WTC11 (cell line): ENCODE results near the gene CPNE6. TPM values are rescaled to one million over a fixed set of nuclear protein-coding genes. Genes with fewer than 3 reads are reported as not detected.

ENCODE experiments used
- ATAC-seq: fragments of 200-7000 bp; cut with Tn5 transposase; 2 replicates; pipeline ENCODE4 v1.10.0; 2021; ENCODE audit warnings: mild to moderate bottlenecking, moderate library complexity
- CTCF ChIA-PET: fragments of 300-600 bp; sonication (Branson Sonifier 250); formaldehyde crosslinking; loops from one replicate; lab custom pipeline; 2021; ENCODE audit warnings: antibody characterized with exemption; lab: Charles Lee
- POLR2A ChIA-PET: fragments of 350-600 bp; sonication (Branson Sonifier 250); formaldehyde crosslinking; loops from one replicate; lab custom pipeline; 2021; ENCODE audit warnings: antibody characterized with exemption; lab: Charles Lee
- DNase-seq: peaks from one replicate; pipeline ENCODE4 v3.0.0; 2021; ENCODE audit warnings: low spot score
- H3K27ac Mint-ChIP-seq: 2 replicates; pipeline ENCODE4 v1.8.0; 2021; ENCODE audit warnings: mixed read lengths
- H3K27me3 Mint-ChIP-seq: 2 replicates; pipeline ENCODE4 v1.8.0; 2021; ENCODE audit warnings: low read depth, mild to moderate bottlenecking, moderate library complexity, mixed read lengths
- H3K36me3 Mint-ChIP-seq: 2 replicates; pipeline ENCODE4 v1.8.0; 2021; ENCODE audit warnings: mixed read lengths
- H3K4me1 Mint-ChIP-seq: 2 replicates; pipeline ENCODE4 v1.8.0; 2022; ENCODE audit warnings: mixed read lengths
- H3K4me3 Mint-ChIP-seq: 2 replicates; pipeline ENCODE4 v1.8.0; 2021; ENCODE audit warnings: mild to moderate bottlenecking, moderate library complexity, mixed read lengths
- H3K9me3 Mint-ChIP-seq: 2 replicates; pipeline ENCODE4 v1.8.0; 2021; ENCODE audit warnings: mixed read lengths
- AR ChIP-seq: fragments of 250-450 bp; sonication (Bioruptor Pico); IDR thresholded peaks from 2 replicates; pipeline ENCODE4 v1.9.0; 2021; ENCODE audit warnings: mild to moderate bottlenecking
- CREM ChIP-seq: sonication (generic); formaldehyde crosslinking; IDR thresholded peaks from 2 replicates; pipeline ENCODE4 v1.8.1; 2022; ENCODE audit warnings: mild to moderate bottlenecking, missing genetic modification reagents, moderate library complexity
- E2F4 ChIP-seq: sonication (generic); formaldehyde crosslinking; IDR thresholded peaks from 2 replicates; pipeline ENCODE4 v1.8.1; 2022; ENCODE audit warnings: low read depth, mild to moderate bottlenecking, moderate library complexity, missing genetic modification reagents, borderline replicate concordance
- GABPB1 ChIP-seq: sonication (generic); formaldehyde crosslinking; IDR thresholded peaks from 2 replicates; pipeline ENCODE4 v1.8.1; 2023; ENCODE audit warnings: mild to moderate bottlenecking, missing genetic modification reagents
- HMGA2 ChIP-seq: fragments of 250-450 bp; sonication (Bioruptor Pico); IDR thresholded peaks from 2 replicates; pipeline ENCODE4 v1.4.0; 2021; ENCODE audit warnings: mild to moderate bottlenecking, moderate library complexity
- NFE2L1 ChIP-seq: sonication (generic); formaldehyde crosslinking; IDR thresholded peaks from 2 replicates; pipeline ENCODE4 v1.8.1; 2023; ENCODE audit warnings: missing genetic modification reagents
- OVOL2 ChIP-seq: fragments of 250-450 bp; sonication (Bioruptor Pico); IDR thresholded peaks from 2 replicates; pipeline ENCODE4 v1.9.0; 2021; ENCODE audit warnings: mild to moderate bottlenecking, borderline replicate concordance
- RORB ChIP-seq: fragments of 250-450 bp; sonication (Bioruptor Pico); IDR thresholded peaks from 2 replicates; pipeline ENCODE4 v1.9.0; 2021; ENCODE audit warnings: mild to moderate bottlenecking
- SP1 ChIP-seq: sonication (generic); formaldehyde crosslinking; conservative IDR thresholded peaks from 2 replicates; pipeline ENCODE4 v1.8.1; 2022; ENCODE audit warnings: missing genetic modification reagents
- TCF7 ChIP-seq: sonication (generic); formaldehyde crosslinking; IDR thresholded peaks from 2 replicates; pipeline ENCODE4 v1.8.0; 2022; ENCODE audit warnings: mild to moderate bottlenecking, low read depth, missing genetic modification reagents, moderate library complexity
- USF1 ChIP-seq: sonication (generic); formaldehyde crosslinking; IDR thresholded peaks from 2 replicates; pipeline ENCODE4 v1.8.0; 2022; ENCODE audit warnings: mild to moderate bottlenecking, missing genetic modification reagents
- ZNF232 ChIP-seq: sonication (generic); formaldehyde crosslinking; IDR thresholded peaks from 2 replicates; pipeline ENCODE4 v1.8.0; 2022; ENCODE audit warnings: mild to moderate bottlenecking, missing genetic modification reagents
- total RNA-seq: library from RNA; stranded (reverse); gene quantifications from 3 replicates; pipeline ENCODE4 v1.2.3, GENCODE V29; 2021
- TF ChIP-seq, protein P1 (sequence below): sonication (generic); formaldehyde crosslinking; IDR thresholded peaks from 2 replicates; pipeline ENCODE4 v1.8.1; 2023; ENCODE audit warnings: mild to moderate bottlenecking, missing genetic modification reagents, moderate library complexity
- TF ChIP-seq, protein P2 (sequence below): fragments of 250-450 bp; sonication (Bioruptor Pico); IDR thresholded peaks from 2 replicates; pipeline ENCODE4 v1.9.0; 2021; ENCODE audit warnings: moderate library complexity, mild to moderate bottlenecking, inconsistent platforms, borderline replicate concordance
- TF ChIP-seq, protein P3 (sequence below): sonication (generic); formaldehyde crosslinking; IDR thresholded peaks from 2 replicates; pipeline ENCODE4 v1.8.1; 2023; ENCODE audit warnings: mild to moderate bottlenecking, moderate library complexity, missing genetic modification reagents
- TF ChIP-seq, protein P4 (sequence below): fragments of 250-450 bp; sonication (Bioruptor Pico); IDR thresholded peaks from 2 replicates; pipeline ENCODE4 v2.1.2; 2022; ENCODE audit warnings: mild to moderate bottlenecking, moderate library complexity
- TF ChIP-seq, protein P5 (sequence below): sonication (generic); formaldehyde crosslinking; IDR thresholded peaks from 2 replicates; pipeline ENCODE4 v1.8.0; 2023; ENCODE audit warnings: missing genetic modification reagents, mild to moderate bottlenecking, borderline replicate concordance
- TF ChIP-seq, protein P6 (sequence below): sonication (generic); formaldehyde crosslinking; IDR thresholded peaks from 2 replicates; pipeline ENCODE4 v1.8.0; 2022; ENCODE audit warnings: mild to moderate bottlenecking, missing genetic modification reagents

Gene CPNE6
- total RNA-seq, 1 experiment from 2014 or later: not detected

- Mint-ChIP-seq H3K9me3 (no peaks in the 10 kb centered on the region), H3K4me1 (peaks cover 17% of the 10 kb centered on the region), H3K36me3 (peaks cover 55% of the 10 kb centered on the region), H3K27ac (no peak overlapping the region), H3K4me3 (no peak overlapping the region), H3K27me3 (peaks cover 4% of the 10 kb centered on the region; the same call in 1 of the 2 replicates)
- TF ChIP-seq, protein P1, sequence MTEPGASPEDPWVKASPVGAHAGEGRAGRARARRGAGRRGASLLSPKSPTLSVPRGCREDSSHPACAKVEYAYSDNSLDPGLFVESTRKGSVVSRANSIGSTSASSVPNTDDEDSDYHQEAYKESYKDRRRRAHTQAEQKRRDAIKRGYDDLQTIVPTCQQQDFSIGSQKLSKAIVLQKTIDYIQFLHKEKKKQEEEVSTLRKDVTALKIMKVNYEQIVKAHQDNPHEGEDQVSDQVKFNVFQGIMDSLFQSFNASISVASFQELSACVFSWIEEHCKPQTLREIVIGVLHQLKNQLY (CRISPR knock-in tag): no peak
- TF ChIP-seq, protein P2, sequence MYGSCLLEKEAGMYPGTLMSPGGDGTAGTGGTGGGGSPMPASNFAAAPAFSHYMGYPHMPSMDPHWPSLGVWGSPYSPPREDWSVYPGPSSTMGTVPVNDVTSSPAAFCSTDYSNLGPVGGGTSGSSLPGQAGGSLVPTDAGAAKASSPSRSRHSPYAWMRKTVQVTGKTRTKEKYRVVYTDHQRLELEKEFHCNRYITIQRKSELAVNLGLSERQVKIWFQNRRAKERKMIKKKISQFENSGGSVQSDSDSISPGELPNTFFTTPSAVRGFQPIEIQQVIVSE (CRISPR knock-in tag): no peak
- TF ChIP-seq, protein P3, sequence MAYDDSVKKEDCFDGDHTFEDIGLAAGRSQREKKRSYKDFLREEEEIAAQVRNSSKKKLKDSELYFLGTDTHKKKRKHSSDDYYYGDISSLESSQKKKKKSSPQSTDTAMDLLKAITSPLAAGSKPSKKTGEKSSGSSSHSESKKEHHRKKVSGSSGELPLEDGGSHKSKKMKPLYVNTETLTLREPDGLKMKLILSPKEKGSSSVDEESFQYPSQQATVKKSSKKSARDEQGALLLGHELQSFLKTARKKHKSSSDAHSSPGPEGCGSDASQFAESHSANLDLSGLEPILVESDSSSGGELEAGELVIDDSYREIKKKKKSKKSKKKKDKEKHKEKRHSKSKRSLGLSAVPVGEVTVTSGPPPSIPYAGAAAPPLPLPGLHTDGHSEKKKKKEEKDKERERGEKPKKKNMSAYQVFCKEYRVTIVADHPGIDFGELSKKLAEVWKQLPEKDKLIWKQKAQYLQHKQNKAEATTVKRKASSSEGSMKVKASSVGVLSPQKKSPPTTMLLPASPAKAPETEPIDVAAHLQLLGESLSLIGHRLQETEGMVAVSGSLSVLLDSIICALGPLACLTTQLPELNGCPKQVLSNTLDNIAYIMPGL (CRISPR knock-in tag): no peak
- TF ChIP-seq USF1 (CRISPR knock-in tag) (no peak), OVOL2 (CRISPR knock-in tag) (no peak), CREM (CRISPR knock-in tag) (no peak), TCF7 (CRISPR knock-in tag) (no peak)
- no peak for DNase-seq
- POLR2A ChIA-PET: interaction anchor here (1.0 kb wide), 1 partner anchor 22 kb away, joined by 3 read pairs; the partner anchor contains the start of gene EMC9
- CTCF ChIA-PET: interaction anchor here (2.0 kb wide), 1 partner anchor 11 kb away, joined by 7 read pairs; no protein-coding TSS in a partner anchor
- ATAC-seq: no peak
Measured at GRCh38 chr14:24119691-24120090, 48.3 kb downstream of the CPNE6 start.

DNA sequence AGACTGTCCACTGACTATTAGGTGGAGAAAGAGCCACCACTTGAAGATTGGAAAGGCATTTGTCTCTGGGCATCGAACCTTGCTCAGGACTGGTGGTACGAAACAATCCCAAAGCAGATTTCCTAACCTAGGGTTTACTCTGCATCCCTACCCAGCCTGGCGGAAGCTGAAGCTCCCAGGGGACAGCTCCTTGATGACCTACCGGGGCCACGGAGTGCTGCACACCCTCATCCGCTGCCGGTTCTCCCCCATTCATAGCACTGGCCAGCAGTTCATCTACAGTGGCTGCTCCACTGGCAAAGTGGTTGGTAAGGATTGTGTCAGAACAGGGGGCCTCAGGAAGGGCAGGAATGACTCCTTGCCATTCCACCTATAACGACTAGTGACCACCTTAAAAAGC, 49.8 kb downstream of the CPNE6 start:
- no peak overlapping the region for H3K4me3 Mint-ChIP-seq
- H3K9me3 Mint-ChIP-seq: no peaks in the 10 kb centered on the region
- TF ChIP-seq ZNF232: no peak
- TF ChIP-seq, protein P4, sequence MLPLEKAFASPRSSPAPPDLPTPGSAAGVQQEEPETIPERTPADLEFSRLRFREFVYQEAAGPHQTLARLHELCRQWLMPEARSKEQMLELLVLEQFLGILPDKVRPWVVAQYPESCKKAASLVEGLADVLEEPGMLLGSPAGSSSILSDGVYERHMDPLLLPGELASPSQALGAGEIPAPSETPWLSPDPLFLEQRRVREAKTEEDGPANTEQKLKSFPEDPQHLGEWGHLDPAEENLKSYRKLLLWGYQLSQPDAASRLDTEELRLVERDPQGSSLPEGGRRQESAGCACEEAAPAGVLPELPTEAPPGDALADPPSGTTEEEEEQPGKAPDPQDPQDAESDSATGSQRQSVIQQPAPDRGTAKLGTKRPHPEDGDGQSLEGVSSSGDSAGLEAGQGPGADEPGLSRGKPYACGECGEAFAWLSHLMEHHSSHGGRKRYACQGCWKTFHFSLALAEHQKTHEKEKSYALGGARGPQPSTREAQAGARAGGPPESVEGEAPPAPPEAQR (CRISPR knock-in tag): no peak
- no peak for TF ChIP-seq E2F4 (CRISPR knock-in tag)
- TF ChIP-seq, protein P5, sequence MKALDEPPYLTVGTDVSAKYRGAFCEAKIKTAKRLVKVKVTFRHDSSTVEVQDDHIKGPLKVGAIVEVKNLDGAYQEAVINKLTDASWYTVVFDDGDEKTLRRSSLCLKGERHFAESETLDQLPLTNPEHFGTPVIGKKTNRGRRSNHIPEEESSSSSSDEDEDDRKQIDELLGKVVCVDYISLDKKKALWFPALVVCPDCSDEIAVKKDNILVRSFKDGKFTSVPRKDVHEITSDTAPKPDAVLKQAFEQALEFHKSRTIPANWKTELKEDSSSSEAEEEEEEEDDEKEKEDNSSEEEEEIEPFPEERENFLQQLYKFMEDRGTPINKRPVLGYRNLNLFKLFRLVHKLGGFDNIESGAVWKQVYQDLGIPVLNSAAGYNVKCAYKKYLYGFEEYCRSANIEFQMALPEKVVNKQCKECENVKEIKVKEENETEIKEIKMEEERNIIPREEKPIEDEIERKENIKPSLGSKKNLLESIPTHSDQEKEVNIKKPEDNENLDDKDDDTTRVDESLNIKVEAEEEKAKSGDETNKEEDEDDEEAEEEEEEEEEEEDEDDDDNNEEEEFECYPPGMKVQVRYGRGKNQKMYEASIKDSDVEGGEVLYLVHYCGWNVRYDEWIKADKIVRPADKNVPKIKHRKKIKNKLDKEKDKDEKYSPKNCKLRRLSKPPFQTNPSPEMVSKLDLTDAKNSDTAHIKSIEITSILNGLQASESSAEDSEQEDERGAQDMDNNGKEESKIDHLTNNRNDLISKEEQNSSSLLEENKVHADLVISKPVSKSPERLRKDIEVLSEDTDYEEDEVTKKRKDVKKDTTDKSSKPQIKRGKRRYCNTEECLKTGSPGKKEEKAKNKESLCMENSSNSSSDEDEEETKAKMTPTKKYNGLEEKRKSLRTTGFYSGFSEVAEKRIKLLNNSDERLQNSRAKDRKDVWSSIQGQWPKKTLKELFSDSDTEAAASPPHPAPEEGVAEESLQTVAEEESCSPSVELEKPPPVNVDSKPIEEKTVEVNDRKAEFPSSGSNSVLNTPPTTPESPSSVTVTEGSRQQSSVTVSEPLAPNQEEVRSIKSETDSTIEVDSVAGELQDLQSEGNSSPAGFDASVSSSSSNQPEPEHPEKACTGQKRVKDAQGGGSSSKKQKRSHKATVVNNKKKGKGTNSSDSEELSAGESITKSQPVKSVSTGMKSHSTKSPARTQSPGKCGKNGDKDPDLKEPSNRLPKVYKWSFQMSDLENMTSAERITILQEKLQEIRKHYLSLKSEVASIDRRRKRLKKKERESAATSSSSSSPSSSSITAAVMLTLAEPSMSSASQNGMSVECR (CRISPR knock-in tag): no peak
- no peak for TF ChIP-seq HMGA2 (CRISPR knock-in tag)
- TF ChIP-seq, protein P6, sequence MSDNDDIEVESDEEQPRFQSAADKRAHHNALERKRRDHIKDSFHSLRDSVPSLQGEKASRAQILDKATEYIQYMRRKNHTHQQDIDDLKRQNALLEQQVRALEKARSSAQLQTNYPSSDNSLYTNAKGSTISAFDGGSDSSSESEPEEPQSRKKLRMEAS (CRISPR knock-in tag): no peak
- no peak for TF ChIP-seq NFE2L1 (CRISPR knock-in tag)
- TF ChIP-seq GABPB1 (CRISPR knock-in tag): no peak
- TF ChIP-seq RORB (CRISPR knock-in tag): no peak
- no peak for TF ChIP-seq AR (CRISPR knock-in tag)
- TF ChIP-seq, protein P3 (CRISPR knock-in tag): no peak
- TF ChIP-seq SP1 (CRISPR knock-in tag): no peak
- no peaks in the 10 kb centered on the region for H3K27me3 Mint-ChIP-seq
- H3K27ac Mint-ChIP-seq: no peak overlapping the region
- DNase-seq: no peak
- no peak for ATAC-seq
- CTCF ChIA-PET: interaction anchor here (1.0 to 1.3 kb wide), 2 partner anchors 12 to 18 kb away, joined by 3 to 5 read pairs; no protein-coding TSS in a partner anchor
- H3K4me1 Mint-ChIP-seq: peaks cover 6% of the 10 kb centered on the region
- POLR2A ChIA-PET: no interaction called here
- peaks cover 52% of the 10 kb centered on the region for H3K36me3 Mint-ChIP-seq
